ENCODE data around the gene RPL27.
A peak's percentile ranks its signal among the peaks of the same experiment; 100 is the strongest.

RPL27 gene

GRCh38 chr17:43021741-43022512, 23.7 kb downstream of the RPL27 start, which contains the start of gene VAT1:
Gene VAT1 (minus strand): TSS chr17:43022385. CDS start chr17:43022322, 63 bp downstream.
- no peak for DNase-seq

GRCh38 chr17:43024407-43025289, 26.4 kb downstream of the RPL27 start, which contains the start of gene RND2:
Gene RND2 (plus strand): TSS chr17:43025231. CDS start chr17:43025348, 117 bp downstream.
- peak; percentile 73 for DNase-seq

- DNase-seq: no peak
Measured at GRCh38 chr17:43025290-43025657, 27.1 kb downstream of the RPL27 start.

GRCh38 chr17:43025766-43026537, 27.7 kb downstream of the RPL27 start:
- DNase-seq: no peak

GRCh38 chr17:43026595-43026994, 28.4 kb downstream of the RPL27 start:
- DNase-seq: no peak

GRCh38 chr17:43027091-43028032, 29.1 kb downstream of the RPL27 start:
- DNase-seq: no peak

- no peak for DNase-seq
Measured at GRCh38 chr17:43028221-43028861, 30.1 kb downstream of the RPL27 start.

- no peak for DNase-seq
Measured at GRCh38 chr17:43030137-43030767, 32.0 kb downstream of the RPL27 start.

- no peak for DNase-seq
Measured at GRCh38 chr17:43031666-43032065, 33.4 kb downstream of the RPL27 start.

GRCh38 chr17:43033948-43034881, 36.0 kb downstream of the RPL27 start:
- no peak for DNase-seq

- DNase-seq: no peak
Measured at GRCh38 chr17:43034894-43035293, 36.7 kb downstream of the RPL27 start.

GRCh38 chr17:43039646-43040045, 41.4 kb downstream of the RPL27 start:
- DNase-seq: no peak

GRCh38 chr17:43040655-43041054, 42.4 kb downstream of the RPL27 start:
- no peak for DNase-seq

GRCh38 chr17:43042025-43042628, 43.9 kb downstream of the RPL27 start:
- no peak for DNase-seq

- DNase-seq: no peak
Measured at GRCh38 chr17:43043307-43043706, 45.1 kb downstream of the RPL27 start.

GRCh38 chr17:43044024-43044423, 45.8 kb downstream of the RPL27 start:
- no peak for DNase-seq

GRCh38 chr17:43051969-43052368, 53.8 kb downstream of the RPL27 start:
- no peak for DNase-seq
